ENCODE data around the gene POMT1. TPM values are rescaled to one million over a fixed set of nuclear protein-coding genes. Genes with fewer than 3 reads are reported as not detected.
A peak's percentile ranks its signal among the peaks of the same experiment; 100 is the strongest.
"Not testable (repeated sequence)": the region's sequence is repeated elsewhere in the genome, so short reads cannot be mapped to it uniquely, and the experiment has no call there.

POMT1 gene
- polyA plus RNA-seq, 1 donor: 32.1 TPM

GRCh38 chr9:131496844-131497405 is 5.8 kb upstream of the POMT1 start:
- peaks cover 85% of the 10 kb centered on the region for H3K36me3 ChIP-seq (ENCODE audit: control insufficient read depth, insufficient read depth, low read length)
- peaks cover 17% of the 10 kb centered on the region for H3K4me1 ChIP-seq (ENCODE audit: control insufficient read depth, insufficient read depth, low read length)
- H3K27ac ChIP-seq (ENCODE audit: low read length): peak overlapping the region; percentile 67
- H3K27me3 ChIP-seq (ENCODE audit: control insufficient read depth, insufficient read depth, low read length): no peaks in the 10 kb centered on the region
- H3K9me3 ChIP-seq (ENCODE audit: control insufficient read depth, low read depth, low read length): no peaks in the 10 kb centered on the region
- peak; percentile 68 to 78 for DNase-seq
- 60% methylated on average over 1 of the region's 10 CpGs for WGBS (ENCODE audit: insufficient coverage, low lambda C conversion rate)
- H3K4me3 ChIP-seq (ENCODE audit: low read length): no peak overlapping the region

GRCh38 chr9:131499254-131499767 is 3.4 kb upstream of the POMT1 start:
- no peak overlapping the region for H3K27ac ChIP-seq (ENCODE audit: low read length)
- no peaks in the 10 kb centered on the region for H3K27me3 ChIP-seq (ENCODE audit: control insufficient read depth, insufficient read depth, low read length)
- peaks cover 30% of the 10 kb centered on the region for H3K4me1 ChIP-seq (ENCODE audit: control insufficient read depth, insufficient read depth, low read length)
- WGBS (ENCODE audit: insufficient coverage, low lambda C conversion rate): no CpG with 5 or more reads among the region's 7 CpGs
- no peak overlapping the region for H3K4me3 ChIP-seq (ENCODE audit: low read length)
- DNase-seq: no peak
- no peaks in the 10 kb centered on the region for H3K9me3 ChIP-seq (ENCODE audit: control insufficient read depth, low read depth, low read length)
- peaks cover 61% of the 10 kb centered on the region for H3K36me3 ChIP-seq (ENCODE audit: control insufficient read depth, insufficient read depth, low read length)

GRCh38 chr9:131500377-131500776 is 2.3 kb upstream of the POMT1 start:
- H3K36me3 ChIP-seq (ENCODE audit: control insufficient read depth, insufficient read depth, low read length): peaks cover 50% of the 10 kb centered on the region
- peaks cover 32% of the 10 kb centered on the region for H3K4me1 ChIP-seq (ENCODE audit: control insufficient read depth, insufficient read depth, low read length)
- no peak for DNase-seq
- no peak overlapping the region for H3K27ac ChIP-seq (ENCODE audit: low read length)
- no peaks in the 10 kb centered on the region for H3K27me3 ChIP-seq (ENCODE audit: control insufficient read depth, insufficient read depth, low read length)
- no CpG with 5 or more reads among the region's 12 CpGs for WGBS (ENCODE audit: insufficient coverage, low lambda C conversion rate)
- no peak overlapping the region for H3K4me3 ChIP-seq (ENCODE audit: low read length)
- H3K9me3 ChIP-seq (ENCODE audit: control insufficient read depth, low read depth, low read length): no peaks in the 10 kb centered on the region

- Histone ChIP-seq H3K36me3 (ENCODE audit: control insufficient read depth, insufficient read depth, low read length) (peaks cover 44% of the 10 kb centered on the region), H3K4me3 (ENCODE audit: low read length) (no peak overlapping the region), H3K4me1 (ENCODE audit: control insufficient read depth, insufficient read depth, low read length) (peaks cover 30% of the 10 kb centered on the region), H3K27ac (ENCODE audit: low read length) (peak overlapping the region; percentile 22), H3K27me3 (ENCODE audit: control insufficient read depth, insufficient read depth, low read length) (no peaks in the 10 kb centered on the region), H3K9me3 (ENCODE audit: control insufficient read depth, low read depth, low read length) (no peaks in the 10 kb centered on the region)
- WGBS (ENCODE audit: insufficient coverage, low lambda C conversion rate): no CpG with 5 or more reads among the region's 5 CpGs
- peak in 1 of 2 donors; percentile 37 for DNase-seq
Measured at GRCh38 chr9:131500939-131501541, 1.7 kb upstream of the POMT1 start.

GRCh38 chr9:131503626-131504465 is 1.1 kb downstream of the POMT1 start:
- peak in 1 of 2 donors; percentile 37 for DNase-seq
- Histone ChIP-seq H3K27me3 (ENCODE audit: control insufficient read depth, insufficient read depth, low read length) (no peaks in the 10 kb centered on the region), H3K36me3 (ENCODE audit: control insufficient read depth, insufficient read depth, low read length) (peaks cover 25% of the 10 kb centered on the region), H3K4me3 (ENCODE audit: low read length) (peak overlapping the region; percentile 73), H3K27ac (ENCODE audit: low read length) (no peak overlapping the region), H3K4me1 (ENCODE audit: control insufficient read depth, insufficient read depth, low read length) (peaks cover 17% of the 10 kb centered on the region), H3K9me3 (ENCODE audit: control insufficient read depth, low read depth, low read length) (no peaks in the 10 kb centered on the region)
- WGBS (ENCODE audit: insufficient coverage, low lambda C conversion rate): no CpG with 5 or more reads among the region's 32 CpGs

GRCh38 chr9:131505012-131505411 is 2.3 kb downstream of the POMT1 start:
- no CpG with 5 or more reads among the region's 8 CpGs for WGBS (ENCODE audit: insufficient coverage, low lambda C conversion rate)
- no peak overlapping the region for H3K27ac ChIP-seq (ENCODE audit: low read length)
- H3K4me3 ChIP-seq (ENCODE audit: low read length): no peak overlapping the region
- no peaks in the 10 kb centered on the region for H3K27me3 ChIP-seq (ENCODE audit: control insufficient read depth, insufficient read depth, low read length)
- DNase-seq: no peak
- H3K4me1 ChIP-seq (ENCODE audit: control insufficient read depth, insufficient read depth, low read length): peaks cover 17% of the 10 kb centered on the region
- no peaks in the 10 kb centered on the region for H3K9me3 ChIP-seq (ENCODE audit: control insufficient read depth, low read depth, low read length)
- H3K36me3 ChIP-seq (ENCODE audit: control insufficient read depth, insufficient read depth, low read length): peaks cover 21% of the 10 kb centered on the region

- no peak overlapping the region for H3K27ac ChIP-seq (ENCODE audit: low read length)
- no peaks in the 10 kb centered on the region for H3K4me1 ChIP-seq (ENCODE audit: control insufficient read depth, insufficient read depth, low read length)
- no peaks in the 10 kb centered on the region for H3K27me3 ChIP-seq (ENCODE audit: control insufficient read depth, insufficient read depth, low read length)
- 100% methylated on average over 1 of the region's 7 CpGs for WGBS (ENCODE audit: insufficient coverage, low lambda C conversion rate)
- H3K4me3 ChIP-seq (ENCODE audit: low read length): no peak overlapping the region
- H3K36me3 ChIP-seq (ENCODE audit: control insufficient read depth, insufficient read depth, low read length): peaks cover 72% of the 10 kb centered on the region
- H3K9me3 ChIP-seq (ENCODE audit: control insufficient read depth, low read depth, low read length): no peaks in the 10 kb centered on the region
- no peak for DNase-seq
Measured at GRCh38 chr9:131511416-131511815, 8.7 kb downstream of the POMT1 start.

GRCh38 chr9:131511880-131512279 is 9.2 kb downstream of the POMT1 start:
- H3K27ac ChIP-seq (ENCODE audit: low read length): no peak overlapping the region
- DNase-seq: no peak
- no CpG with 5 or more reads among the region's 6 CpGs for WGBS (ENCODE audit: insufficient coverage, low lambda C conversion rate)
- no peak overlapping the region for H3K4me3 ChIP-seq (ENCODE audit: low read length)
- H3K4me1 ChIP-seq (ENCODE audit: control insufficient read depth, insufficient read depth, low read length): no peaks in the 10 kb centered on the region
- H3K27me3 ChIP-seq (ENCODE audit: control insufficient read depth, insufficient read depth, low read length): no peaks in the 10 kb centered on the region
- peaks cover 77% of the 10 kb centered on the region for H3K36me3 ChIP-seq (ENCODE audit: control insufficient read depth, insufficient read depth, low read length)
- H3K9me3 ChIP-seq (ENCODE audit: control insufficient read depth, low read depth, low read length): no peaks in the 10 kb centered on the region

GRCh38 chr9:131513177-131513576 is 10.5 kb downstream of the POMT1 start:
- peaks cover 80% of the 10 kb centered on the region for H3K36me3 ChIP-seq (ENCODE audit: control insufficient read depth, insufficient read depth, low read length)

GRCh38 chr9:131515559-131516031 is 12.9 kb downstream of the POMT1 start:
- peaks cover 93% of the 10 kb centered on the region for H3K36me3 ChIP-seq (ENCODE audit: control insufficient read depth, insufficient read depth, low read length)
- not testable (repeated sequence) for DNase-seq; H3K4me1 ChIP-seq (ENCODE audit: control insufficient read depth, insufficient read depth, low read length); H3K4me3 ChIP-seq (ENCODE audit: low read length); H3K27me3 ChIP-seq (ENCODE audit: control insufficient read depth, insufficient read depth, low read length); H3K27ac ChIP-seq (ENCODE audit: low read length); H3K9me3 ChIP-seq (ENCODE audit: control insufficient read depth, low read depth, low read length)
- WGBS (ENCODE audit: insufficient coverage, low lambda C conversion rate): no CpG with 5 or more reads among the region's 12 CpGs

More at GRCh38 chr9:131513177-131513576, 10.5 kb downstream of the POMT1 start:
- no peaks in the 10 kb centered on the region for H3K27me3 ChIP-seq (ENCODE audit: control insufficient read depth, insufficient read depth, low read length)
- no peaks in the 10 kb centered on the region for H3K9me3 ChIP-seq (ENCODE audit: control insufficient read depth, low read depth, low read length)
- no peak overlapping the region for H3K27ac ChIP-seq (ENCODE audit: low read length)
- WGBS (ENCODE audit: insufficient coverage, low lambda C conversion rate): 80% methylated on average over 1 of the region's 15 CpGs
- no peak for DNase-seq
- H3K4me3 ChIP-seq (ENCODE audit: low read length): no peak overlapping the region
- no peaks in the 10 kb centered on the region for H3K4me1 ChIP-seq (ENCODE audit: control insufficient read depth, insufficient read depth, low read length)
